Measurements from ENCODE around the gene DAZ1. TPM values are rescaled to one million over a fixed set of nuclear protein-coding genes. Genes with fewer than 3 reads are reported as not detected.
"Not testable (repeated sequence)": the region's sequence is repeated elsewhere in the genome, so short reads cannot be mapped to it uniquely, and the experiment has no call there.

Gene DAZ1
- not detected for total RNA-seq

GRCh38 chrY:23198908-23199307 lies at the start of gene DAZ1:
Gene DAZ1, minus strand, starts transcription at chrY:23199008. Its CDS starts 208 bp downstream, at chrY:23198800.
- TF ChIP-seq CTCF (IDR thresholded peaks at IDR 0.05; ENCODE audit: low read depth): not testable (repeated sequence)

GRCh38 chrY:23219233-23219632 lies 20.4 kb upstream of the DAZ1 start, which contains the start of gene DAZ2:
Gene DAZ2, plus strand, starts transcription at chrY:23219533. Its CDS starts 208 bp downstream, at chrY:23219741.
- not testable (repeated sequence) for TF ChIP-seq CTCF (IDR thresholded peaks at IDR 0.05; ENCODE audit: low read depth)

Other genes starting within 250 kb of the DAZ1 start
- gene BPY2, start 214.7 kb downstream of the DAZ1 start, total RNA-seq: not detected
- not detected for gene DAZ2, start 20.5 kb upstream of the DAZ1 start, total RNA-seq